Esophagus muscularis mucosa (tissue), 4 donors: ENCODE data around the gene CASP3. TPM values are rescaled to one million over a fixed set of nuclear protein-coding genes. Genes with fewer than 3 reads are reported as not detected.
"Not testable (repeated sequence)": the region's sequence is repeated elsewhere in the genome, so short reads cannot be mapped to it uniquely, and the experiment has no call there.

ENCODE experiments used
- DNase-seq: peaks from one replicate; pipeline ENCODE4 v3.0.0-alpha.2; 2017; ENCODE audit errors: extremely low spot score
- H3K27ac ChIP-seq, 4 donors: fragments of 200-600 bp; sonication (generic); replicated peaks in 1 of 4; 1 replicate in 3 of 4; 2 replicates in 1 of 4; pipeline ENCODE4 v1.5.1; 2016 to 2019; ENCODE audit warnings: mild to moderate bottlenecking in 1 of 4
- H3K27me3 ChIP-seq, 4 donors: fragments of 200-600 bp; sonication (generic); one replicate each; pipeline versions ENCODE4 v1.5.1 to v1.6.0; 2016 to 2019
- H3K36me3 ChIP-seq, 4 donors: fragments of 200-600 bp; sonication (generic); one replicate each; pipeline ENCODE4 v1.5.1; 2016 to 2019
- H3K4me1 ChIP-seq, 4 donors: fragments of 200-600 bp; sonication (generic); one replicate each; pipeline ENCODE4 v1.5.1; 2016 to 2019
- H3K4me3 ChIP-seq, 4 donors: fragments of 200-600 bp; sonication (generic); 1 replicate in 2 of 4; 2 replicates in 2 of 4; pipeline ENCODE4 v1.5.1; 2016 to 2019; ENCODE audit warnings: mild to moderate bottlenecking in 4 of 4, moderate library complexity in 1 of 4
- H3K9me3 ChIP-seq, 4 donors: fragments of 200-600 bp; sonication (generic); 1 replicate in 3 of 4; 2 replicates in 1 of 4; pipeline ENCODE4 v1.5.1; 2016 to 2019
- CTCF ChIP-seq, 3 experiments: fragments of 200-600 bp in 2 of 3; fragments of 450-650 bp in 1 of 3; sonication (generic) in 2 of 3; IDR thresholded peaks; one replicate each; pipeline ENCODE4 v1.5.1; 2017 to 2019; ENCODE audit warnings: antibody characterized with exemption in 3 of 3, mild to moderate bottlenecking in 2 of 3, moderate library complexity in 1 of 3
- EP300 ChIP-seq: sonication (generic); formaldehyde crosslinking; IDR thresholded peaks from one replicate; pipeline ENCODE4 v1.6.1; 2017; ENCODE audit warnings: antibody characterized with exemption
- POLR2A ChIP-seq: fragments of 450-650 bp; IDR thresholded peaks from one replicate; pipeline ENCODE4 v1.6.1; 2017; ENCODE audit warnings: antibody characterized with exemption, moderate library complexity, mild to moderate bottlenecking, low read depth
- POLR2AphosphoS5 ChIP-seq, 2 donors: sonication (generic); formaldehyde crosslinking; IDR thresholded peaks; one replicate each; pipeline ENCODE4 v1.6.1; 2017; ENCODE audit warnings: antibody characterized with exemption in 2 of 2
- WGBS: methylation state at CpG from one replicate; pipeline ENCODE4 v1.1.5; 2018; 5-methylcytosine and 5-hydroxymethylcytosine counted together
- intact Hi-C: fragments of 100-400 bp; cut with DNase I; formaldehyde crosslinking; loops from one replicate; pipeline ENCODE4 v1.15.1; 2023
- total RNA-seq, 4 donors: library from RNA; depleted of rRNA; stranded (reverse); fragments of >200 nt; gene quantifications; one replicate each; pipeline versions ENCODE4 v1.1.0 to v1.2.1, GENCODE V29; 2016

Gene CASP3
- total RNA-seq, 4 donors from 2014 or later, result 11.3 to 18.6 (median 15.9) TPM

GRCh38 chr4:184621518-184621917 is 27.7 kb downstream of the CASP3 start:
- DNase-seq, result no peak
- no peaks in the 10 kb centered on the region for H3K4me1 ChIP-seq
- TF ChIP-seq CTCF (IDR thresholded peaks at IDR 0.05), result no peak
- no peak for TF ChIP-seq POLR2AphosphoS5 (IDR thresholded peaks at IDR 0.05)
- no peak for TF ChIP-seq EP300
- 76% methylated on average over 3 of the region's 3 CpGs for WGBS
- intact Hi-C loops, result no loop called here
- no peaks in the 10 kb centered on the region for H3K9me3 ChIP-seq
- no peak overlapping the region for H3K27ac ChIP-seq
- H3K4me3 ChIP-seq, result no peak overlapping the region
- peaks cover 0 to 18% (median 0%) of the 10 kb centered on the region in 4 donors for H3K36me3 ChIP-seq
- H3K27me3 ChIP-seq, result no peaks in the 10 kb centered on the region

- no peak for DNase-seq
- peaks cover 0 to 10% (median 0%) of the 10 kb centered on the region in 4 donors for H3K36me3 ChIP-seq
- no peak overlapping the region for H3K4me3 ChIP-seq
- H3K27me3 ChIP-seq, result no peaks in the 10 kb centered on the region
- H3K4me1 ChIP-seq, result no peaks in the 10 kb centered on the region
- intact Hi-C loops, result no loop called here
- 90% methylated on average over 9 of the region's 11 CpGs for WGBS
- no peak overlapping the region for H3K27ac ChIP-seq
- no peak for TF ChIP-seq POLR2A
- no peaks in the 10 kb centered on the region for H3K9me3 ChIP-seq
These were observed 28.9 kb downstream of the CASP3 start for GRCh38 chr4:184620212-184620867.

- no peak overlapping the region for H3K27ac ChIP-seq
- H3K4me1 ChIP-seq, result no peaks in the 10 kb centered on the region
- intact Hi-C loops, result no loop called here
- H3K36me3 ChIP-seq, result no peaks in the 10 kb centered on the region
- H3K27me3 ChIP-seq, result no peaks in the 10 kb centered on the region
- no peak for DNase-seq
- no peak overlapping the region for H3K4me3 ChIP-seq
- 87% methylated on average over 9 of the region's 9 CpGs for WGBS
- H3K9me3 ChIP-seq, result no peaks in the 10 kb centered on the region
- TF ChIP-seq POLR2A (no peak), CTCF (IDR thresholded peaks at IDR 0.05) (no peak), EP300 (no peak), POLR2AphosphoS5 (IDR thresholded peaks at IDR 0.05) (no peak)
These were observed 31.5 kb downstream of the CASP3 start for GRCh38 chr4:184617600-184618196.

- 75% methylated on average over 12 of the region's 12 CpGs for WGBS
- no peak for DNase-seq
- Histone ChIP-seq H3K4me1 (no peaks in the 10 kb centered on the region), H3K9me3 (no peaks in the 10 kb centered on the region), H3K36me3 (no peaks in the 10 kb centered on the region), H3K27ac (no peak overlapping the region), H3K27me3 (no peaks in the 10 kb centered on the region), H3K4me3 (no peak overlapping the region)
- intact Hi-C loops, result no loop called here
- no peak for TF ChIP-seq CTCF (IDR thresholded peaks at IDR 0.05)
- no peak for TF ChIP-seq POLR2AphosphoS5 (IDR thresholded peaks at IDR 0.05)
These were observed 32.4 kb downstream of the CASP3 start for GRCh38 chr4:184616633-184617551.

- intact Hi-C loops, H3K27me3 ChIP-seq, H3K27ac ChIP-seq, H3K36me3 ChIP-seq, H3K4me1 ChIP-seq, H3K9me3 ChIP-seq, H3K4me3 ChIP-seq, DNase-seq: not testable (repeated sequence)
- 90% methylated on average over 2 of the region's 2 CpGs for WGBS
These were observed 33.1 kb downstream of the CASP3 start for GRCh38 chr4:184616168-184616567.
